ENCODE data around the gene ARAP3.

GRCh38 chr5:141729387-141730006, 47.5 kb upstream of the ARAP3 start:
- TF ChIP-seq, protein P1, sequence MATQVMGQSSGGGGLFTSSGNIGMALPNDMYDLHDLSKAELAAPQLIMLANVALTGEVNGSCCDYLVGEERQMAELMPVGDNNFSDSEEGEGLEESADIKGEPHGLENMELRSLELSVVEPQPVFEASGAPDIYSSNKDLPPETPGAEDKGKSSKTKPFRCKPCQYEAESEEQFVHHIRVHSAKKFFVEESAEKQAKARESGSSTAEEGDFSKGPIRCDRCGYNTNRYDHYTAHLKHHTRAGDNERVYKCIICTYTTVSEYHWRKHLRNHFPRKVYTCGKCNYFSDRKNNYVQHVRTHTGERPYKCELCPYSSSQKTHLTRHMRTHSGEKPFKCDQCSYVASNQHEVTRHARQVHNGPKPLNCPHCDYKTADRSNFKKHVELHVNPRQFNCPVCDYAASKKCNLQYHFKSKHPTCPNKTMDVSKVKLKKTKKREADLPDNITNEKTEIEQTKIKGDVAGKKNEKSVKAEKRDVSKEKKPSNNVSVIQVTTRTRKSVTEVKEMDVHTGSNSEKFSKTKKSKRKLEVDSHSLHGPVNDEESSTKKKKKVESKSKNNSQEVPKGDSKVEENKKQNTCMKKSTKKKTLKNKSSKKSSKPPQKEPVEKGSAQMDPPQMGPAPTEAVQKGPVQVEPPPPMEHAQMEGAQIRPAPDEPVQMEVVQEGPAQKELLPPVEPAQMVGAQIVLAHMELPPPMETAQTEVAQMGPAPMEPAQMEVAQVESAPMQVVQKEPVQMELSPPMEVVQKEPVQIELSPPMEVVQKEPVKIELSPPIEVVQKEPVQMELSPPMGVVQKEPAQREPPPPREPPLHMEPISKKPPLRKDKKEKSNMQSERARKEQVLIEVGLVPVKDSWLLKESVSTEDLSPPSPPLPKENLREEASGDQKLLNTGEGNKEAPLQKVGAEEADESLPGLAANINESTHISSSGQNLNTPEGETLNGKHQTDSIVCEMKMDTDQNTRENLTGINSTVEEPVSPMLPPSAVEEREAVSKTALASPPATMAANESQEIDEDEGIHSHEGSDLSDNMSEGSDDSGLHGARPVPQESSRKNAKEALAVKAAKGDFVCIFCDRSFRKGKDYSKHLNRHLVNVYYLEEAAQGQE (IDR thresholded peaks at IDR 0.05; ENCODE audit: insufficient read depth in 1 of 2, low read depth in 2 of 2, low read length in 1 of 2), result no peak
- TF ChIP-seq CTCF (IDR thresholded peaks at IDR 0.05), result no peak
